Peyer's patch (tissue), 4 donors: ENCODE measurements around the gene TMOD3. TPM values are rescaled to one million over a fixed set of nuclear protein-coding genes. Genes with fewer than 3 reads are reported as not detected.

Experiments
- DNase-seq, 3 donors: peaks; one replicate each; pipeline ENCODE4 v3.0.0-alpha.2; 2017 to 2019
- H3K27ac ChIP-seq, 4 donors: fragments of 200-600 bp; sonication (generic); one replicate each; pipeline ENCODE4 v1.5.1; 2016 to 2019
- H3K27me3 ChIP-seq, 2 donors: fragments of 200-600 bp; sonication (generic); one replicate each; pipeline ENCODE4 v1.5.1; 2019
- H3K36me3 ChIP-seq, 3 donors: fragments of 200-600 bp; sonication (generic); one replicate each; pipeline ENCODE4 v1.5.1; 2016 to 2019
- H3K4me1 ChIP-seq, 4 donors: fragments of 200-600 bp; sonication (generic); one replicate each; pipeline ENCODE4 v1.5.1; 2016 to 2019
- H3K4me3 ChIP-seq, 4 donors: fragments of 200-600 bp; sonication (generic); 1 replicate in 3 of 4; 2 replicates in 1 of 4; pipeline ENCODE4 v1.5.1; 2016 to 2019; ENCODE audit warnings: mild to moderate bottlenecking in 1 of 4
- H3K9me3 ChIP-seq, 4 donors: fragments of 200-600 bp; sonication (generic); one replicate each; pipeline ENCODE4 v1.5.1; 2016 to 2019; ENCODE audit warnings: mild to moderate bottlenecking in 1 of 4
- CTCF ChIP-seq, 6 experiments: fragments of 450-650 bp in 4 of 6; fragments of 200-600 bp in 2 of 6; sonication (generic) in 1 of 6; IDR thresholded peaks; one replicate each; pipeline ENCODE4 v1.5.1; 2017 to 2019; ENCODE audit warnings: antibody characterized with exemption in 6 of 6, mild to moderate bottlenecking in 3 of 6, moderate library complexity in 1 of 6
- POLR2A ChIP-seq, 2 donors: fragments of 450-650 bp; IDR thresholded peaks; one replicate each; pipeline ENCODE4 v1.5.1; 2017; ENCODE audit warnings: antibody characterized with exemption in 2 of 2, mild to moderate bottlenecking in 2 of 2, moderate library complexity in 2 of 2
- total RNA-seq, 4 donors: library from RNA; depleted of rRNA; stranded (reverse); fragments of >200 nt; gene quantifications; one replicate each; pipeline ENCODE4 v1.1.0, GENCODE V29; 2016

TMOD3 gene
- total RNA-seq, 4 donors from 2014 or later: 39.3 to 51.8 (median 42.0) TPM

DNA sequence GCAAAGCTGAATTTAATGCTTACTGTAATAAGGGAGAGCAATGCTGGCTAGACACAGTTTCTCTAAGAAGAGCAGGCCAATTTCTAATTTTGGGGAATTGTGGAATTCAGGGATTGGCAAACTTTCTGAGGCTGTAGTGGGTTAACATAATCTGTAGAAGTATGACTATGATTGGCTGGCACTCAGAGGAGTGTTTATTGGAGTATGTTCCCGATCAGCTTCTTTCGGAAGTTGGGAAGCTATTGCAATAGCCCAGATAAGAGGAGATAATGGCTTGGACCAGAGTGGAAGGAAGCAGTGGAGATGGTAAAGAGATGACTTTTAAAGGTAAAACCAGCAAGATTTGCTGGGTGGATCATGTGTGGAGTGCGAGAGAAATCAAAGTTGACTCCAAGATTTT, 19.4 kb downstream of the TMOD3 start:
- DNase-seq: no peak
- Histone ChIP-seq H3K27me3 (no peaks in the 10 kb centered on the region), H3K9me3 (no peaks in the 10 kb centered on the region), H3K36me3 (no peaks in the 10 kb centered on the region), H3K4me3 (no peak overlapping the region), H3K27ac (no peak overlapping the region), H3K4me1 (peaks cover 0 to 18% (median 6%) of the 10 kb centered on the region in 4 donors)
- TF ChIP-seq POLR2A (IDR thresholded peaks at IDR 0.05): no peak
- no peak for TF ChIP-seq CTCF (IDR thresholded peaks at IDR 0.05)

DNA sequence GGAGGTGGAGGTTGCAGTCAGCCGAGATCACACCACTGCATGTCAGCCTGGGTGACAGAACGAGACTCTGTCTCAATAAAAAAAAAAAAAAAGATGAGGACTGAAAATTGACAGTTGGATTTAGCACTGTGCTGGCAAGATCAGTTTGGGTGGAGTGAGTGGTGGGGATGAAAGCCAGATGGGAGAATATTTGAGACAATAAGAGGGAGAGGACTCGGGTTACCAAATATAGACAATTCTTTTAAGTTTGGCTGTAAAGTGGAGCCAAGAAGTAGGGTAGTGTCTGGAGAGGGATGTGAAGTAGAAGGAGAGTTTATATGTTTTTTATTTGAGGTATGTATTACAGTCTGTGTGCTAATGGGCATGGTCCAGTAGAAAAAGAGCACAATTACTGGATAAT, 20.4 kb downstream of the TMOD3 start:
- DNase-seq: no peak
- no peak overlapping the region for H3K4me3 ChIP-seq
- no peaks in the 10 kb centered on the region for H3K36me3 ChIP-seq
- no peak overlapping the region for H3K27ac ChIP-seq
- TF ChIP-seq POLR2A (IDR thresholded peaks at IDR 0.05) (no peak), CTCF (IDR thresholded peaks at IDR 0.05) (no peak)
- H3K4me1 ChIP-seq: peaks cover 0 to 9% (median 2%) of the 10 kb centered on the region in 4 donors
- H3K9me3 ChIP-seq: no peaks in the 10 kb centered on the region
- no peaks in the 10 kb centered on the region for H3K27me3 ChIP-seq

GRCh38 chr15:51853998-51854397, 24.5 kb downstream of the TMOD3 start:
- Histone ChIP-seq H3K36me3 (no peaks in the 10 kb centered on the region), H3K4me3 (no peak overlapping the region), H3K4me1 (peaks cover 0 to 6% (median 0%) of the 10 kb centered on the region in 4 donors), H3K27me3 (no peaks in the 10 kb centered on the region), H3K9me3 (no peaks in the 10 kb centered on the region), H3K27ac (no peak overlapping the region)
- TF ChIP-seq CTCF (IDR thresholded peaks at IDR 0.05) (no peak), POLR2A (IDR thresholded peaks at IDR 0.05) (no peak)
- no peak for DNase-seq

GRCh38 chr15:51855612-51856011, 26.2 kb downstream of the TMOD3 start:
- no peaks in the 10 kb centered on the region for H3K36me3 ChIP-seq
- no peak overlapping the region for H3K27ac ChIP-seq

DNA sequence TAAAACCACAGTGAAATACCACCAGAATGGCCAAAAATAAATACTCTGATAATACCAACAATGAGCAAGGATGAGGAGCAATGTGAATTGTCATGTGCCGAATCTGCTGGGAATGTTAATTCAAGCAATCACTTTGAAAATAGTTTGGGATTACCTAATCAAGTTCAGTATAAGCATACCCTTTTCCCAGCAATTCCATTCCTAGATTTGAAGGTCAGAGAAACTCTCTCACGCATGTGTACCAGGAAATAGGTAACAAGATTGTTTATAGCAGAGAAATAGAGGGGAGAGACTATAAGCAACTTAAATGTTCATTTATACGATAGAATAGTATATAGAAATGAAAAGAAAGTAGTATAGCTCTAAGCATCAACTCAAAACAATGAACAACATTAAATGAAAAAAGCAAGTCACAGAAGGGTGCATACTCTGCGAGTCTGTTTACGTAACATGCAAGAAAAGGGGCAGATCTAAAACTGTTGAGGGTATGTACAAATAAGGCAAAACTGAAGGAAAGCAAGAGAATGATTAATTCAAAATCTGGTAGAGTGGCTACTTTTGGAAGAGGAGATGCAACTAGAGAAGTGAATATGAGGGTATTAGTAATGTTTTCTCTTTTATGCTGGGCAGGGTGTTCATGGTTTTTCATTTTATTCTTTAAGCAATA, 27.4 kb downstream of the TMOD3 start:
- no peak for TF ChIP-seq CTCF (IDR thresholded peaks at IDR 0.05)
- peaks cover 0 to 6% (median 0%) of the 10 kb centered on the region in 4 donors for H3K4me1 ChIP-seq
- no peaks in the 10 kb centered on the region for H3K36me3 ChIP-seq
- no peaks in the 10 kb centered on the region for H3K9me3 ChIP-seq
- H3K27ac ChIP-seq: no peak overlapping the region
- DNase-seq: no peak
- no peak overlapping the region for H3K4me3 ChIP-seq
- no peaks in the 10 kb centered on the region for H3K27me3 ChIP-seq

More at GRCh38 chr15:51855612-51856011, 26.2 kb downstream of the TMOD3 start:
- Histone ChIP-seq H3K27me3 (no peaks in the 10 kb centered on the region), H3K4me1 (peaks cover 0 to 6% (median 0%) of the 10 kb centered on the region in 4 donors), H3K9me3 (no peaks in the 10 kb centered on the region), H3K4me3 (no peak overlapping the region)
- no peak for TF ChIP-seq POLR2A (IDR thresholded peaks at IDR 0.05)
- TF ChIP-seq CTCF (IDR thresholded peaks at IDR 0.05): no peak
- DNase-seq: no peak
